Liver (tissue), 9 donors: Measurements from ENCODE around the gene CDKL5. TPM values are rescaled to one million over a fixed set of nuclear protein-coding genes. Genes with fewer than 3 reads are reported as not detected.
A peak's percentile ranks its signal among the peaks of the same experiment; 100 is the strongest.

Experiments
- DNase-seq: peaks from one replicate; pipeline ENCODE4 v3.0.0-alpha.2; 2017; ENCODE audit warnings: low spot score
- H3K27ac ChIP-seq, 2 donors: one replicate each; pipeline ENCODE4 v1.7.0; 2013; ENCODE audit warnings: inconsistent platforms in 2 of 2, low read length in 2 of 2, control low read depth in 1 of 2, low read depth in 1 of 2, mild to moderate bottlenecking in 1 of 2
- H3K27me3 ChIP-seq, 4 donors: one replicate each; pipeline versions ENCODE4 v1.6.1 to v1.7.0; 2013; ENCODE audit warnings: low read length in 3 of 4, inconsistent platforms in 1 of 4, mild to moderate bottlenecking in 1 of 4, moderate library complexity in 1 of 4; ENCODE audit not compliant: control insufficient read depth in 4 of 4, insufficient read depth in 4 of 4
- H3K36me3 ChIP-seq, 4 donors: one replicate each; pipeline versions ENCODE4 v1.6.1 to v1.7.0; 2013; ENCODE audit warnings: low read length in 3 of 4, mild to moderate bottlenecking in 3 of 4, low read depth in 1 of 4, moderate library complexity in 1 of 4; ENCODE audit not compliant: control insufficient read depth in 4 of 4, insufficient read depth in 3 of 4
- H3K4me1 ChIP-seq, 4 donors: one replicate each; pipeline versions ENCODE4 v1.6.1 to v1.7.0; 2013; ENCODE audit warnings: low read length in 3 of 4, mild to moderate bottlenecking in 3 of 4, moderate library complexity in 1 of 4; ENCODE audit not compliant: control insufficient read depth in 4 of 4, insufficient read depth in 4 of 4
- H3K4me3 ChIP-seq, 3 donors: one replicate each; pipeline versions ENCODE4 v1.6.1 to v1.7.0; 2013; ENCODE audit warnings: low read length in 3 of 3, control low read depth in 1 of 3, low read depth in 1 of 3, mild to moderate bottlenecking in 1 of 3
- H3K9ac ChIP-seq, 2 donors: one replicate each; pipeline ENCODE4 v1.7.0; 2013; ENCODE audit warnings: low read length in 2 of 2, mild to moderate bottlenecking in 2 of 2, moderate library complexity in 2 of 2, control low read depth in 1 of 2, low read depth in 1 of 2
- H3K9me3 ChIP-seq, 4 donors: one replicate each; pipeline versions ENCODE4 v1.6.1 to v1.7.0; 2013; ENCODE audit warnings: low read length in 3 of 4; ENCODE audit not compliant: control insufficient read depth in 4 of 4
- EGR1 ChIP-seq, 2 donors: IDR thresholded peaks; 2 replicates each; pipeline ENCODE4 v1.6.1; 2016 to 2018; ENCODE audit warnings: antibody characterized with exemption in 2 of 2, low read depth in 2 of 2
- FOXA1 ChIP-seq: IDR thresholded peaks from 2 replicates; pipeline ENCODE4 v1.6.1; 2016; ENCODE audit warnings: antibody characterized with exemption
- GABPA ChIP-seq, 2 donors: IDR thresholded peaks in 1 of 2; conservative IDR thresholded peaks in 1 of 2; 2 replicates each; pipeline ENCODE4 v1.6.1; 2016; ENCODE audit warnings: antibody characterized with exemption in 2 of 2, mild to moderate bottlenecking in 1 of 2, moderate library complexity in 1 of 2
- HNF4A ChIP-seq, 2 donors: conservative IDR thresholded peaks; 2 replicates each; pipeline ENCODE4 v1.6.1; 2016; ENCODE audit warnings: antibody characterized with exemption in 2 of 2, mild to moderate bottlenecking in 2 of 2
- HNF4G ChIP-seq: IDR thresholded peaks from 2 replicates; pipeline ENCODE4 v1.6.1; 2016; ENCODE audit warnings: antibody characterized with exemption
- JUND ChIP-seq, 2 donors: IDR thresholded peaks; 2 replicates each; pipeline ENCODE4 v1.6.1; 2016; ENCODE audit warnings: antibody characterized with exemption in 2 of 2
- MAX ChIP-seq: IDR thresholded peaks from 2 replicates; pipeline ENCODE4 v1.6.1; 2016; ENCODE audit warnings: antibody characterized with exemption
- NR2F2 ChIP-seq: IDR thresholded peaks from 2 replicates; pipeline ENCODE4 v1.6.1; 2016; ENCODE audit warnings: antibody characterized with exemption
- RAD21 ChIP-seq, 2 donors: IDR thresholded peaks; 2 replicates each; pipeline ENCODE4 v1.6.1; 2016; ENCODE audit warnings: antibody characterized with exemption in 2 of 2, mild to moderate bottlenecking in 2 of 2
- REST ChIP-seq: IDR thresholded peaks from 2 replicates; pipeline ENCODE4 v1.6.1; 2016; ENCODE audit warnings: antibody characterized with exemption, mild to moderate bottlenecking
- RXRA ChIP-seq, 2 donors: IDR thresholded peaks; 2 replicates each; pipeline ENCODE4 v1.6.1; 2017 to 2018; ENCODE audit warnings: antibody characterized with exemption in 2 of 2, mild to moderate bottlenecking in 1 of 2
- SP1 ChIP-seq: IDR thresholded peaks from 2 replicates; pipeline ENCODE4 v1.6.1; 2018; ENCODE audit warnings: antibody characterized with exemption, mild to moderate bottlenecking
- TAF1 ChIP-seq: conservative IDR thresholded peaks from 2 replicates; pipeline ENCODE4 v1.6.1; 2016; ENCODE audit warnings: antibody characterized with exemption, mild to moderate bottlenecking
- YY1 ChIP-seq: IDR thresholded peaks from 2 replicates; pipeline ENCODE4 v1.6.1; 2016; ENCODE audit warnings: antibody characterized with exemption, mild to moderate bottlenecking
- WGBS: extraction: QIAGEN DNeasy Blood & Tissue Kit; methylation state at CpG from one replicate; pipeline ENCODE4 v1.1.7; 2013; 5-methylcytosine and 5-hydroxymethylcytosine counted together
- polyA plus RNA-seq, 2 donors: library from polyadenylated mRNA; stranded (reverse) in 1 of 2; unstranded in 1 of 2; fragments of 200-250 nt in 1 of 2; fragments of >200 nt in 1 of 2; fragmentation: Nextera tagmentation in 1 of 2; extraction: Ambion mirVana in 1 of 2; gene quantifications; one replicate each; pipeline versions ENCODE4 v1.2.1 to v1.2.3, GENCODE V29; 2013 to 2015
- total RNA-seq, 2 donors: library from RNA; depleted of rRNA; stranded (reverse); fragments of >200 nt; gene quantifications; one replicate each; pipeline ENCODE4 v1.2.3, GENCODE V29; 2014
- TF ChIP-seq, protein P1 (sequence below): IDR thresholded peaks from 2 replicates; pipeline ENCODE4 v1.6.1; 2016; ENCODE audit warnings: antibody characterized with exemption
- TF ChIP-seq, protein P2 (sequence below): IDR thresholded peaks from 2 replicates; pipeline ENCODE4 v1.6.1; 2016; ENCODE audit warnings: antibody characterized with exemption
- donor health status: healthy.
- donor health status: healthy.
- donor health status: healthy.
- donor health status: healthy.
- donor health status: healthy.

CDKL5 gene
- total and polyA plus RNA-seq, 4 donors, result 0.59 to 3.3 (median 2.0) TPM

DNA sequence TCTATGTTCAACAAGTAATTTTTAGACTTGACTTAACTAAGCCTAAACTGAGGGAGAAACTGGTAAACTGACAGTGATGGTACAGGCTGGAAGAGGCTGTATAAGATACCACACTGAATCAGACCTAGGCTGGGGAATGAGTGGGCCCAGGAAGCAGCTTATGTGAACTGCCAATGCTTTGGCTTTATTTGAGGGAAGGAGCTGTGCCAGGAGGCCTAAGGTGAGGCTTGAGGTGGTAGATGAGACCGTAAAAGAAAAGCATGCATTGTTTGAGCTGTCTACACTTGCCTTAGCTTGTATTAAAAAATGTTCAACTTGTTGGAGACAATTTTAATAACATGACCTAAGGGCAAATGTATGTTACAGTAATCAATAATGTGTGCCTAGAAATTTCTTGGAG is 150.3 kb downstream of the CDKL5 start:
- H3K4me1 ChIP-seq, result no peaks in the 10 kb centered on the region
- H3K27ac ChIP-seq, result no peak overlapping the region
- no peak overlapping the region for H3K9ac ChIP-seq
- no peak for DNase-seq
- no peak overlapping the region for H3K4me3 ChIP-seq
- TF ChIP-seq YY1 (no peak), NR2F2 (no peak), HNF4A (conservative IDR thresholded peaks at IDR 0.05) (no peak), GABPA (IDR thresholded peaks at IDR 0.05 in 1 of 2, conservative IDR thresholded peaks at IDR 0.05 in 1 of 2) (no peak), FOXA1 (no peak), HNF4G (no peak)
- no peaks in the 10 kb centered on the region for H3K9me3 ChIP-seq
- WGBS, result 100% methylated on average over 1 of the region's 1 CpG
- H3K36me3 ChIP-seq, result no peaks in the 10 kb centered on the region
- H3K27me3 ChIP-seq, result no peaks in the 10 kb centered on the region

DNA sequence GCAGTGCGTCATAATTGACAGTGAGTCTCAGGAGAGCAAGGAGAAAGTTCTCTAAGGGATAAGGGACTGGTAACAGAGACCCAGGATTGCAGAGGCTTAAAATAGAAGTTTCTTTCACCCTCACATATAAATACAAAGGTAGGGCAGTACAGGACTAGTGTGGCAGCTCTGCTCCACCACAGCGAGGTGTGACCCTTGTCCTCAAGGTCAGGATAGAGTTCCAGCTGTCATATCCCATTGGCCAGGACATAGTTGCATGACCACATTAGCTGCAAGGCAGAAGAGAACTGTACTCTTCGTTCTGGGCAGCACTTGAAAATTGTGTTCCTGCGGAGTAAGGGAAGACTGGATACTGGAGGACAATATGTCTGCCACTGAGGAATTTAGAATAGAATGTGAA is 152.0 kb downstream of the CDKL5 start:
- Histone ChIP-seq H3K27me3 (no peaks in the 10 kb centered on the region), H3K9ac (no peak overlapping the region), H3K27ac (no peak overlapping the region), H3K36me3 (no peaks in the 10 kb centered on the region), H3K4me3 (no peak overlapping the region), H3K9me3 (no peaks in the 10 kb centered on the region), H3K4me1 (no peaks in the 10 kb centered on the region)
- DNase-seq, result no peak
- TF ChIP-seq HNF4G (no peak), HNF4A (conservative IDR thresholded peaks at IDR 0.05) (peak in 1 of 2 donors; percentile 27), SP1 (no peak)
- WGBS, result 72% methylated on average over 4 of the region's 4 CpGs

- H3K9ac ChIP-seq, result no peak overlapping the region
- H3K27me3 ChIP-seq, result no peaks in the 10 kb centered on the region
- H3K27ac ChIP-seq, result no peak overlapping the region
- no peaks in the 10 kb centered on the region for H3K36me3 ChIP-seq
- H3K4me1 ChIP-seq, result no peaks in the 10 kb centered on the region
- H3K9me3 ChIP-seq, result no peaks in the 10 kb centered on the region
- TF ChIP-seq NR2F2, result no peak
- no peak for TF ChIP-seq GABPA (IDR thresholded peaks at IDR 0.05 in 1 of 2, conservative IDR thresholded peaks at IDR 0.05 in 1 of 2)
- no peak for TF ChIP-seq MAX
- TF ChIP-seq JUND (IDR thresholded peaks at IDR 0.05), result no peak
- no peak for TF ChIP-seq FOXA1
- no peak for TF ChIP-seq HNF4A (conservative IDR thresholded peaks at IDR 0.05)
- TF ChIP-seq, protein P1, sequence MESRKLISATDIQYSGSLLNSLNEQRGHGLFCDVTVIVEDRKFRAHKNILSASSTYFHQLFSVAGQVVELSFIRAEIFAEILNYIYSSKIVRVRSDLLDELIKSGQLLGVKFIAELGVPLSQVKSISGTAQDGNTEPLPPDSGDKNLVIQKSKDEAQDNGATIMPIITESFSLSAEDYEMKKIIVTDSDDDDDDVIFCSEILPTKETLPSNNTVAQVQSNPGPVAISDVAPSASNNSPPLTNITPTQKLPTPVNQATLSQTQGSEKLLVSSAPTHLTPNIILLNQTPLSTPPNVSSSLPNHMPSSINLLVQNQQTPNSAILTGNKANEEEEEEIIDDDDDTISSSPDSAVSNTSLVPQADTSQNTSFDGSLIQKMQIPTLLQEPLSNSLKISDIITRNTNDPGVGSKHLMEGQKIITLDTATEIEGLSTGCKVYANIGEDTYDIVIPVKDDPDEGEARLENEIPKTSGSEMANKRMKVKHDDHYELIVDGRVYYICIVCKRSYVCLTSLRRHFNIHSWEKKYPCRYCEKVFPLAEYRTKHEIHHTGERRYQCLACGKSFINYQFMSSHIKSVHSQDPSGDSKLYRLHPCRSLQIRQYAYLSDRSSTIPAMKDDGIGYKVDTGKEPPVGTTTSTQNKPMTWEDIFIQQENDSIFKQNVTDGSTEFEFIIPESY, result no peak
- TF ChIP-seq, protein P2, sequence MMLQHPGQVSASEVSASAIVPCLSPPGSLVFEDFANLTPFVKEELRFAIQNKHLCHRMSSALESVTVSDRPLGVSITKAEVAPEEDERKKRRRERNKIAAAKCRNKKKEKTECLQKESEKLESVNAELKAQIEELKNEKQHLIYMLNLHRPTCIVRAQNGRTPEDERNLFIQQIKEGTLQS, result no peak
- no peak for TF ChIP-seq YY1
- TF ChIP-seq HNF4G, result no peak
- TF ChIP-seq EGR1 (IDR thresholded peaks at IDR 0.05; ENCODE audit: low read depth in 2 of 2), result no peak
- TF ChIP-seq TAF1, result no peak
- no peak for TF ChIP-seq REST
- TF ChIP-seq RAD21 (IDR thresholded peaks at IDR 0.05), result no peak
- TF ChIP-seq RXRA (IDR thresholded peaks at IDR 0.05), result no peak
- no peak for TF ChIP-seq SP1
- no peak for DNase-seq
- no peak overlapping the region for H3K4me3 ChIP-seq
- WGBS, result 87% methylated on average over 2 of the region's 2 CpGs
Observed at GRCh38 chrX:18578546-18578945, 153.1 kb downstream of the CDKL5 start.
